ENCODE results near the gene RASGRF2.

RASGRF2 gene

DNA sequence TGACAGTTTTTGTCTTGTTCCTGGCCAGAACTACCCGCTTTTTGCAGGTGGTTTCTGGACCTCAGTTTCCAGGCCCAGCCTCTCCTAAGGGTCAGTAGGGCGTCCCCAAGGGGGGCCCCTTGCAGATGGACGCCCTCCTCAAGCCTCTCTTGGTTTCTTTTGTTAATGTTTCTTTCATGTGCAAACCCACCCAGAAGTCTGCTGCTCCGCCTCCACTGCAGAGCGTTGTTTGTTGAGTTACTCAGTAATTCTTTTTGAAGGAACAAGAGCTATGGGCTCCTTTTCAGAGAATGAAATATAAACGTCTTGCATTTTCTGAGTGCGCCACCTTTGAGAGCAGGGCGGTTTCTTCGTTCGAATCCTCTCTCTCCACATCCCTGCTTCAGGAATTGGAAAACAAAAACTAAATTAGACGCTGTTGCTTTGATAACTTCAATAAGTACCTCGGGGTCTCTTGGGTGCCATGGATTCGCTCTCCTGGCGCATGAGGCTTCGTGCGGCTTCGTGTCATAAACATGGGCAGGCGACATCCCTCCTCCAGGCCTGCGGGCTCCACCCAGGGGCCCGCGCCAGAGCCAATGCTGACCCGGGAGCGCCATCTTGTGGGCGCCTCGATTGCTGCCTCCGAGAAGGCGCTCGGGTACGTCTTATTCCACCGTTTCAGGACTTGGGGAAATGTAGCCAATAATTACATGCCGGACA is 234.6 kb downstream of the RASGRF2 start:
- H3K27ac ChIP-seq (replicated peaks): no peak overlapping the region
- peak; percentile 13 to 50 for DNase-seq (ENCODE audit: low read depth in 1 of 2, low spot score in 1 of 2)
- no peaks in the 10 kb centered on the region for H3K27me3 ChIP-seq (ENCODE audit: insufficient read depth, poor library complexity, severe bottlenecking)
- H3K4me3 ChIP-seq (replicated peaks; ENCODE audit: insufficient read depth, low read length): no peak overlapping the region
- no peak for TF ChIP-seq POLR2AphosphoS5 (IDR thresholded peaks at IDR 0.05; ENCODE audit: low read depth)
- no peak for TF ChIP-seq SPI1 (IDR thresholded peaks at IDR 0.05; ENCODE audit: borderline replicate concordance, low read depth)
- peak; percentile 21 for TF ChIP-seq CTCF (IDR thresholded peaks at IDR 0.05; ENCODE audit: insufficient read depth, low read length)
- TF ChIP-seq, protein P1, sequence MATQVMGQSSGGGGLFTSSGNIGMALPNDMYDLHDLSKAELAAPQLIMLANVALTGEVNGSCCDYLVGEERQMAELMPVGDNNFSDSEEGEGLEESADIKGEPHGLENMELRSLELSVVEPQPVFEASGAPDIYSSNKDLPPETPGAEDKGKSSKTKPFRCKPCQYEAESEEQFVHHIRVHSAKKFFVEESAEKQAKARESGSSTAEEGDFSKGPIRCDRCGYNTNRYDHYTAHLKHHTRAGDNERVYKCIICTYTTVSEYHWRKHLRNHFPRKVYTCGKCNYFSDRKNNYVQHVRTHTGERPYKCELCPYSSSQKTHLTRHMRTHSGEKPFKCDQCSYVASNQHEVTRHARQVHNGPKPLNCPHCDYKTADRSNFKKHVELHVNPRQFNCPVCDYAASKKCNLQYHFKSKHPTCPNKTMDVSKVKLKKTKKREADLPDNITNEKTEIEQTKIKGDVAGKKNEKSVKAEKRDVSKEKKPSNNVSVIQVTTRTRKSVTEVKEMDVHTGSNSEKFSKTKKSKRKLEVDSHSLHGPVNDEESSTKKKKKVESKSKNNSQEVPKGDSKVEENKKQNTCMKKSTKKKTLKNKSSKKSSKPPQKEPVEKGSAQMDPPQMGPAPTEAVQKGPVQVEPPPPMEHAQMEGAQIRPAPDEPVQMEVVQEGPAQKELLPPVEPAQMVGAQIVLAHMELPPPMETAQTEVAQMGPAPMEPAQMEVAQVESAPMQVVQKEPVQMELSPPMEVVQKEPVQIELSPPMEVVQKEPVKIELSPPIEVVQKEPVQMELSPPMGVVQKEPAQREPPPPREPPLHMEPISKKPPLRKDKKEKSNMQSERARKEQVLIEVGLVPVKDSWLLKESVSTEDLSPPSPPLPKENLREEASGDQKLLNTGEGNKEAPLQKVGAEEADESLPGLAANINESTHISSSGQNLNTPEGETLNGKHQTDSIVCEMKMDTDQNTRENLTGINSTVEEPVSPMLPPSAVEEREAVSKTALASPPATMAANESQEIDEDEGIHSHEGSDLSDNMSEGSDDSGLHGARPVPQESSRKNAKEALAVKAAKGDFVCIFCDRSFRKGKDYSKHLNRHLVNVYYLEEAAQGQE (IDR thresholded peaks at IDR 0.05; ENCODE audit: insufficient replicate concordance, low read depth): no peak
- no peak for TF ChIP-seq GABPA (IDR thresholded peaks at IDR 0.05; ENCODE audit: low read depth)

DNA sequence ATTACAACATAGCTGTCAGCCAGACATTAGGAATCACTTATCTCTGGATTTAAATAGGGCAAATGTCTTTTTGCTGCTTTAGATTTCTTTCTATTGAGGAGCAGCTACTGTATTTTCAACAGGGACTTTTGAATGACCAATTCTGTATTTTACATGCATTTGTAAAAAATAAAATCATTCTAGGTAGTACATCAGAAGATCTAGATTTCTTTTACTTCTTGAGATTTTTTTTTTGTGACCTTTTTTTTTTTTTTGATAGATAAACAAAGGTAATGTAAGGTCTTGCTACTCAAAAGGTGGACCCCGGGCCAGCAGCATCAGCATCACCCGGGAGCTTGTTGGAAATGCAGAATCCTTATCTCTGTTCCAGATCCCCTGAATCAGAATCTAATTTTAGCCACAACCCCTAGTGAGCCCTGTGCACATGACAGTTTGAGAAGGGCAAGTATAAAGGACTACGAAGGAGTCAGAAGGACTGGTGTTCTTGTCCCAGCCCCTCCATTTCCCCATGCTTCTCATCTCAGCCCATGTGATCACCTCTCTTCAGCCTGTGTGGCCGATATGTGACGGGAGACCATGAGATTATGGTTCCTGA is 235.3 kb downstream of the RASGRF2 start:
- TF ChIP-seq SPI1 (IDR thresholded peaks at IDR 0.05; ENCODE audit: borderline replicate concordance, low read depth): no peak
- TF ChIP-seq CTCF (IDR thresholded peaks at IDR 0.05; ENCODE audit: insufficient read depth, low read length): no peak
- TF ChIP-seq POLR2AphosphoS5 (IDR thresholded peaks at IDR 0.05; ENCODE audit: low read depth): no peak
- no peak for TF ChIP-seq GABPA (IDR thresholded peaks at IDR 0.05; ENCODE audit: low read depth)
- TF ChIP-seq, protein P1 (IDR thresholded peaks at IDR 0.05; ENCODE audit: insufficient replicate concordance, low read depth): no peak
- Histone ChIP-seq H3K27me3 (ENCODE audit: insufficient read depth, poor library complexity, severe bottlenecking) (no peaks in the 10 kb centered on the region), H3K4me3 (replicated peaks; ENCODE audit: insufficient read depth, low read length) (no peak overlapping the region), H3K27ac (replicated peaks) (no peak overlapping the region)
- DNase-seq (ENCODE audit: low read depth in 1 of 2, low spot score in 1 of 2): no peak

DNA sequence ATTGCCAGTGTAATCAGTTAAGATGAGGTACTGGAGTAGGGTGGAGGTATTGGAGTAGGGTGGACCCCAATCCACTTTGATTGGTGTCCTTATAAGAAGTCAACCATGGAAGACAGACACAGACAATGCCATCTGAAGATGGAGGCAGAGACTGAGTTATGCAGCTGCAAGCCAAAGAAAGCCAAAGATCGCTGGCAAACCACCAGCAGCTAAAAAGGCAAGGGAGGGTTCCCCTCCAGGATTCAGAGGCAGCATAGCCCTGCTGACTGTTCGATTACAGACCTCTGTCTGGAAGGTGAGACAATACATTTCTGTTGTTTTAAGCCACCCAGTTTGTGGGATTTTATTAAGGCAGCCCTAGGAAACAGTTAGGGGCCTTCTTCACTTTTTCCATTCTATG is 242.5 kb downstream of the RASGRF2 start:
- H3K27me3 ChIP-seq (ENCODE audit: insufficient read depth, poor library complexity, severe bottlenecking): no peaks in the 10 kb centered on the region
- no peak overlapping the region for H3K4me3 ChIP-seq (replicated peaks; ENCODE audit: insufficient read depth, low read length)
- H3K27ac ChIP-seq (replicated peaks): no peak overlapping the region
- no peak for TF ChIP-seq POLR2AphosphoS5 (IDR thresholded peaks at IDR 0.05; ENCODE audit: low read depth)
- DNase-seq (ENCODE audit: low read depth in 1 of 2, low spot score in 1 of 2): no peak

DNA sequence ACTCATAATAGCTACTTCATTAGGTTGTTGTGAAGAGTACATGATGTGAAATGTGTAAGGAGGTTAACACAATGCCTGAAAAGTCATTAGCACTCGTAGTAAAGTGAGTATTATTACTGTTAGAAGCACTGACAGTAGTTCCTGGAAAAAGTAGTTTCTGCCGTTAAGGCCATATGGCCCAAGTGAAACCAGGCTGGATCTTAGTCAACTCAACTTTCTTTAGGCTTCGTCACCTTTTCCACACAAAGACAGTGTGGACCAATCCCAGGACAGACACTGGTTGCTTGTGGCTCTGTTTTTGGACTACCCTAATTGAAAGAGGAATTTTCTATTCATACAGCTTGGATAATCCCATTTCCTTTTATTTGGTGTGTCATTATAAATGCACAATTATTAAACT is 243.6 kb downstream of the RASGRF2 start:
- no peak for TF ChIP-seq POLR2AphosphoS5 (IDR thresholded peaks at IDR 0.05; ENCODE audit: low read depth)
- TF ChIP-seq, protein P1 (IDR thresholded peaks at IDR 0.05; ENCODE audit: insufficient replicate concordance, low read depth): no peak
- no peak for TF ChIP-seq SPI1 (IDR thresholded peaks at IDR 0.05; ENCODE audit: borderline replicate concordance, low read depth)
- no peak for TF ChIP-seq GABPA (IDR thresholded peaks at IDR 0.05; ENCODE audit: low read depth)
- TF ChIP-seq CTCF (IDR thresholded peaks at IDR 0.05; ENCODE audit: insufficient read depth, low read length): no peak
- no peak overlapping the region for H3K4me3 ChIP-seq (replicated peaks; ENCODE audit: insufficient read depth, low read length)
- H3K27ac ChIP-seq (replicated peaks): no peak overlapping the region
- H3K27me3 ChIP-seq (ENCODE audit: insufficient read depth, poor library complexity, severe bottlenecking): no peaks in the 10 kb centered on the region
- DNase-seq (ENCODE audit: low read depth in 1 of 2, low spot score in 1 of 2): no peak
